GM23338 (cell line): ENCODE measurements around the gene NEURL1.

Experiments used
- CREB1 ChIP-seq: fragments of 250-450 bp; sonication (Bioruptor Pico); IDR thresholded peaks from 2 replicates; pipeline ENCODE4 v1.5.0; 2020; ENCODE audit warnings: low read depth, mild to moderate bottlenecking, moderate library complexity
- EZH2 ChIP-seq: fragments of 200-600 bp; sonication (generic); IDR thresholded peaks from one replicate; pipeline ENCODE4 v1.8.0; 2017; ENCODE audit warnings: antibody characterized with exemption, mild to moderate bottlenecking, low read depth; ENCODE audit not compliant: unreplicated experiment
- EZH2phosphoT487 ChIP-seq: fragments of 200-600 bp; sonication (generic); IDR thresholded peaks from one replicate; pipeline ENCODE4 v1.8.1; 2018; ENCODE audit warnings: antibody characterized with exemption; ENCODE audit not compliant: unreplicated experiment
- JUNB ChIP-seq: IDR thresholded peaks from one replicate; pipeline ENCODE4 v1.6.1; 2016; ENCODE audit warnings: antibody characterized with exemption; ENCODE audit not compliant: unreplicated experiment
- POLR2AphosphoS5 ChIP-seq: IDR thresholded peaks from 2 replicates; pipeline ENCODE4 v1.6.1; 2016; ENCODE audit warnings: antibody characterized with exemption, low read depth
- STAT1 ChIP-seq: IDR thresholded peaks from one replicate; pipeline ENCODE4 v1.6.1; 2016; ENCODE audit warnings: antibody characterized with exemption; ENCODE audit not compliant: unreplicated experiment
- ZNF114 ChIP-seq: fragments of 250-450 bp; sonication (Bioruptor Pico); IDR thresholded peaks from 2 replicates; pipeline ENCODE4 v1.5.0; 2020; ENCODE audit warnings: mild to moderate bottlenecking, moderate library complexity
- ZNF331 ChIP-seq: fragments of 250-450 bp; sonication (Bioruptor Pico); IDR thresholded peaks from 2 replicates; pipeline ENCODE4 v1.5.0; 2020; ENCODE audit warnings: low read depth, mild to moderate bottlenecking, moderate library complexity
- TF ChIP-seq, protein P1 (sequence below), 2 experiments: fragments of 200-600 bp in 1 of 2; sonication (generic) in 1 of 2; conservative IDR thresholded peaks; 2 replicates each; pipeline versions ENCODE4 v1.5.1 to v1.6.1; 2016 to 2017; ENCODE audit warnings: antibody characterized with exemption in 2 of 2, low read depth in 2 of 2, mild to moderate bottlenecking in 2 of 2, moderate library complexity in 1 of 2
- TF ChIP-seq, protein P2 (sequence below): IDR thresholded peaks from one replicate; pipeline ENCODE4 v1.6.1; 2018; ENCODE audit warnings: antibody characterized with exemption; ENCODE audit not compliant: unreplicated experiment
- TF ChIP-seq, protein P3 (sequence below): IDR thresholded peaks from 2 replicates; pipeline ENCODE4 v1.6.1; 2016; ENCODE audit warnings: antibody characterized with exemption
- TF ChIP-seq, protein P4 (sequence below): fragments of 250-450 bp; sonication (Bioruptor Pico); IDR thresholded peaks from 2 replicates; pipeline ENCODE4 v1.5.0; 2020; ENCODE audit warnings: mild to moderate bottlenecking, moderate library complexity

DNA sequence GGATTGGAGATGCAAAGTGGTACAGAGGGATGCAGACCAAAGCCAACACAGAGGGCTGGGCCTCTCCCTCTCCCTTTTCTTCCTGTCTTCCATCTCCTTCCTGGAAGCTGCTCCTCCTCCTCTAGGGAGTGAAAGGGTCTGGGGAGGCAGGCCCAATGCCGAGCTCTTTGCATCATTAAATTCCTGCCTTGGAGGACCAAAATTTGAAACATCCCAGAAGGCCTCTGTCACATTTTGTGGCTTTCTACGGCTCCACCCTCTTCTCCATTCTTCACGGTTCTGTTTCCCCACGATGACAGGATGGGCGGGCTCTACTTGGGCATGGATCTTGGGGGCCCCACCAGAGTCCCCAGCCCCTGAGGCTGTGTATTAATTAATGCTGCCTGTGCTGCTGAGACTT is 76.4 kb downstream of the NEURL1 start:
- TF ChIP-seq, protein P1, sequence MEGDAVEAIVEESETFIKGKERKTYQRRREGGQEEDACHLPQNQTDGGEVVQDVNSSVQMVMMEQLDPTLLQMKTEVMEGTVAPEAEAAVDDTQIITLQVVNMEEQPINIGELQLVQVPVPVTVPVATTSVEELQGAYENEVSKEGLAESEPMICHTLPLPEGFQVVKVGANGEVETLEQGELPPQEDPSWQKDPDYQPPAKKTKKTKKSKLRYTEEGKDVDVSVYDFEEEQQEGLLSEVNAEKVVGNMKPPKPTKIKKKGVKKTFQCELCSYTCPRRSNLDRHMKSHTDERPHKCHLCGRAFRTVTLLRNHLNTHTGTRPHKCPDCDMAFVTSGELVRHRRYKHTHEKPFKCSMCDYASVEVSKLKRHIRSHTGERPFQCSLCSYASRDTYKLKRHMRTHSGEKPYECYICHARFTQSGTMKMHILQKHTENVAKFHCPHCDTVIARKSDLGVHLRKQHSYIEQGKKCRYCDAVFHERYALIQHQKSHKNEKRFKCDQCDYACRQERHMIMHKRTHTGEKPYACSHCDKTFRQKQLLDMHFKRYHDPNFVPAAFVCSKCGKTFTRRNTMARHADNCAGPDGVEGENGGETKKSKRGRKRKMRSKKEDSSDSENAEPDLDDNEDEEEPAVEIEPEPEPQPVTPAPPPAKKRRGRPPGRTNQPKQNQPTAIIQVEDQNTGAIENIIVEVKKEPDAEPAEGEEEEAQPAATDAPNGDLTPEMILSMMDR (conservative IDR thresholded peaks at IDR 0.05; ENCODE audit: low read depth in 2 of 2), result no peak
- TF ChIP-seq, protein P2, sequence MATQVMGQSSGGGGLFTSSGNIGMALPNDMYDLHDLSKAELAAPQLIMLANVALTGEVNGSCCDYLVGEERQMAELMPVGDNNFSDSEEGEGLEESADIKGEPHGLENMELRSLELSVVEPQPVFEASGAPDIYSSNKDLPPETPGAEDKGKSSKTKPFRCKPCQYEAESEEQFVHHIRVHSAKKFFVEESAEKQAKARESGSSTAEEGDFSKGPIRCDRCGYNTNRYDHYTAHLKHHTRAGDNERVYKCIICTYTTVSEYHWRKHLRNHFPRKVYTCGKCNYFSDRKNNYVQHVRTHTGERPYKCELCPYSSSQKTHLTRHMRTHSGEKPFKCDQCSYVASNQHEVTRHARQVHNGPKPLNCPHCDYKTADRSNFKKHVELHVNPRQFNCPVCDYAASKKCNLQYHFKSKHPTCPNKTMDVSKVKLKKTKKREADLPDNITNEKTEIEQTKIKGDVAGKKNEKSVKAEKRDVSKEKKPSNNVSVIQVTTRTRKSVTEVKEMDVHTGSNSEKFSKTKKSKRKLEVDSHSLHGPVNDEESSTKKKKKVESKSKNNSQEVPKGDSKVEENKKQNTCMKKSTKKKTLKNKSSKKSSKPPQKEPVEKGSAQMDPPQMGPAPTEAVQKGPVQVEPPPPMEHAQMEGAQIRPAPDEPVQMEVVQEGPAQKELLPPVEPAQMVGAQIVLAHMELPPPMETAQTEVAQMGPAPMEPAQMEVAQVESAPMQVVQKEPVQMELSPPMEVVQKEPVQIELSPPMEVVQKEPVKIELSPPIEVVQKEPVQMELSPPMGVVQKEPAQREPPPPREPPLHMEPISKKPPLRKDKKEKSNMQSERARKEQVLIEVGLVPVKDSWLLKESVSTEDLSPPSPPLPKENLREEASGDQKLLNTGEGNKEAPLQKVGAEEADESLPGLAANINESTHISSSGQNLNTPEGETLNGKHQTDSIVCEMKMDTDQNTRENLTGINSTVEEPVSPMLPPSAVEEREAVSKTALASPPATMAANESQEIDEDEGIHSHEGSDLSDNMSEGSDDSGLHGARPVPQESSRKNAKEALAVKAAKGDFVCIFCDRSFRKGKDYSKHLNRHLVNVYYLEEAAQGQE, result no peak
- no peak for TF ChIP-seq POLR2AphosphoS5
- TF ChIP-seq EZH2phosphoT487, result no peak
- no peak for TF ChIP-seq EZH2
- TF ChIP-seq, protein P3, sequence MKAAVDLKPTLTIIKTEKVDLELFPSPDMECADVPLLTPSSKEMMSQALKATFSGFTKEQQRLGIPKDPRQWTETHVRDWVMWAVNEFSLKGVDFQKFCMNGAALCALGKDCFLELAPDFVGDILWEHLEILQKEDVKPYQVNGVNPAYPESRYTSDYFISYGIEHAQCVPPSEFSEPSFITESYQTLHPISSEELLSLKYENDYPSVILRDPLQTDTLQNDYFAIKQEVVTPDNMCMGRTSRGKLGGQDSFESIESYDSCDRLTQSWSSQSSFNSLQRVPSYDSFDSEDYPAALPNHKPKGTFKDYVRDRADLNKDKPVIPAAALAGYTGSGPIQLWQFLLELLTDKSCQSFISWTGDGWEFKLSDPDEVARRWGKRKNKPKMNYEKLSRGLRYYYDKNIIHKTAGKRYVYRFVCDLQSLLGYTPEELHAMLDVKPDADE, result no peak
- no peak for TF ChIP-seq CREB1 (CRISPR knock-in tag)
- TF ChIP-seq STAT1, result no peak
- TF ChIP-seq ZNF331, result no peak
- no peak for TF ChIP-seq JUNB
- no peak for TF ChIP-seq ZNF114 (CRISPR knock-in tag)
- TF ChIP-seq, protein P4, sequence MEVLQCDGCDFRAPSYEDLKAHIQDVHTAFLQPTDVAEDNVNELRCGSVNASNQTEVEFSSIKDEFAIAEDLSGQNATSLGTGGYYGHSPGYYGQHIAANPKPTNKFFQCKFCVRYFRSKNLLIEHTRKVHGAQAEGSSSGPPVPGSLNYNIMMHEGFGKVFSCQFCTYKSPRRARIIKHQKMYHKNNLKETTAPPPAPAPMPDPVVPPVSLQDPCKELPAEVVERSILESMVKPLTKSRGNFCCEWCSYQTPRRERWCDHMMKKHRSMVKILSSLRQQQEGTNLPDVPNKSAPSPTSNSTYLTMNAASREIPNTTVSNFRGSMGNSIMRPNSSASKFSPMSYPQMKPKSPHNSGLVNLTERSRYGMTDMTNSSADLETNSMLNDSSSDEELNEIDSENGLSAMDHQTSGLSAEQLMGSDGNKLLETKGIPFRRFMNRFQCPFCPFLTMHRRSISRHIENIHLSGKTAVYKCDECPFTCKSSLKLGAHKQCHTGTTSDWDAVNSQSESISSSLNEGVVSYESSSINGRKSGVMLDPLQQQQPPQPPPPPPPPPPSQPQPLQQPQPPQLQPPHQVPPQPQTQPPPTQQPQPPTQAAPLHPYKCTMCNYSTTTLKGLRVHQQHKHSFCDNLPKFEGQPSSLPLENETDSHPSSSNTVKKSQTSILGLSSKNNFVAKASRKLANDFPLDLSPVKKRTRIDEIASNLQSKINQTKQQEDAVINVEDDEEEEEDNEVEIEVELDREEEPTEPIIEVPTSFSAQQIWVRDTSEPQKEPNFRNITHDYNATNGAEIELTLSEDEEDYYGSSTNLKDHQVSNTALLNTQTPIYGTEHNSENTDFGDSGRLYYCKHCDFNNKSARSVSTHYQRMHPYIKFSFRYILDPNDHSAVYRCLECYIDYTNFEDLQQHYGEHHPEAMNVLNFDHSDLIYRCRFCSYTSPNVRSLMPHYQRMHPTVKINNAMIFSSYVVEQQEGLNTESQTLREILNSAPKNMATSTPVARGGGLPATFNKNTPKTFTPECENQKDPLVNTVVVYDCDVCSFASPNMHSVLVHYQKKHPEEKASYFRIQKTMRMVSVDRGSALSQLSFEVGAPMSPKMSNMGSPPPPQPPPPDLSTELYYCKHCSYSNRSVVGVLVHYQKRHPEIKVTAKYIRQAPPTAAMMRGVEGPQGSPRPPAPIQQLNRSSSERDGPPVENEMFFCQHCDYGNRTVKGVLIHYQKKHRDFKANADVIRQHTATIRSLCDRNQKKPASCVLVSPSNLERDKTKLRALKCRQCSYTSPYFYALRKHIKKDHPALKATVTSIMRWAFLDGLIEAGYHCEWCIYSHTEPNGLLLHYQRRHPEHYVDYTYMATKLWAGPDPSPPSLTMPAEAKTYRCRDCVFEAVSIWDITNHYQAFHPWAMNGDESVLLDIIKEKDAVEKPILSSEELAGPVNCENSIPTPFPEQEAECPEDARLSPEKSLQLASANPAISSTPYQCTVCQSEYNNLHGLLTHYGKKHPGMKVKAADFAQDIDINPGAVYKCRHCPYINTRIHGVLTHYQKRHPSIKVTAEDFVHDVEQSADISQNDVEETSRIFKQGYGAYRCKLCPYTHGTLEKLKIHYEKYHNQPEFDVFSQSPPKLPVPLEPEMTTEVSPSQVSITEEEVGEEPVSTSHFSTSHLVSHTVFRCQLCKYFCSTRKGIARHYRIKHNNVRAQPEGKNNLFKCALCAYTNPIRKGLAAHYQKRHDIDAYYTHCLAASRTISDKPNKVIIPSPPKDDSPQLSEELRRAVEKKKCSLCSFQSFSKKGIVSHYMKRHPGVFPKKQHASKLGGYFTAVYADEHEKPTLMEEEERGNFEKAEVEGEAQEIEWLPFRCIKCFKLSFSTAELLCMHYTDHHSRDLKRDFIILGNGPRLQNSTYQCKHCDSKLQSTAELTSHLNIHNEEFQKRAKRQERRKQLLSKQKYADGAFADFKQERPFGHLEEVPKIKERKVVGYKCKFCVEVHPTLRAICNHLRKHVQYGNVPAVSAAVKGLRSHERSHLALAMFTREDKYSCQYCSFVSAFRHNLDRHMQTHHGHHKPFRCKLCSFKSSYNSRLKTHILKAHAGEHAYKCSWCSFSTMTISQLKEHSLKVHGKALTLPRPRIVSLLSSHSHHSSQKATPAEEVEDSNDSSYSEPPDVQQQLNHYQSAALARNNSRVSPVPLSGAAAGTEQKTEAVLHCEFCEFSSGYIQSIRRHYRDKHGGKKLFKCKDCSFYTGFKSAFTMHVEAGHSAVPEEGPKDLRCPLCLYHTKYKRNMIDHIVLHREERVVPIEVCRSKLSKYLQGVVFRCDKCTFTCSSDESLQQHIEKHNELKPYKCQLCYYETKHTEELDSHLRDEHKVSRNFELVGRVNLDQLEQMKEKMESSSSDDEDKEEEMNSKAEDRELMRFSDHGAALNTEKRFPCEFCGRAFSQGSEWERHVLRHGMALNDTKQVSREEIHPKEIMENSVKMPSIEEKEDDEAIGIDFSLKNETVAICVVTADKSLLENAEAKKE, result no peak
